Nephron progenitor cell (in vitro differentiated cells): Measurements from ENCODE around the gene SETD7.

Experiments
- DNase-seq: peaks from one replicate; pipeline ENCODE4 v3.0.0; 2021
- H3K27ac Mint-ChIP-seq: 2 replicates; pipeline ENCODE4 v1.8.0; 2021; ENCODE audit warnings: mild to moderate bottlenecking, moderate library complexity, mixed read lengths
- H3K27me3 Mint-ChIP-seq: 2 replicates; pipeline ENCODE4 v1.8.0; 2021; ENCODE audit warnings: mild to moderate bottlenecking, low read depth, mixed read lengths; ENCODE audit not compliant: poor library complexity
- H3K36me3 Mint-ChIP-seq: 2 replicates; pipeline ENCODE4 v1.8.0; 2021; ENCODE audit warnings: low read depth, mixed read lengths
- H3K4me1 Mint-ChIP-seq: 2 replicates; pipeline ENCODE4 v1.8.0; 2021; ENCODE audit warnings: mixed read lengths
- H3K4me3 Mint-ChIP-seq: 2 replicates; pipeline ENCODE4 v1.8.0; 2021; ENCODE audit warnings: mild to moderate bottlenecking, moderate library complexity, mixed read lengths
- H3K9me3 Mint-ChIP-seq: 2 replicates; pipeline ENCODE4 v1.8.0; 2021; ENCODE audit warnings: mild to moderate bottlenecking, moderate library complexity, mixed read lengths
- TF ChIP-seq, protein P1 (sequence below): fragments of 200-600 bp; sonication (generic); IDR thresholded peaks from 2 replicates; pipeline ENCODE4 v1.5.0; 2021; ENCODE audit warnings: antibody characterized with exemption

SETD7 gene

DNA sequence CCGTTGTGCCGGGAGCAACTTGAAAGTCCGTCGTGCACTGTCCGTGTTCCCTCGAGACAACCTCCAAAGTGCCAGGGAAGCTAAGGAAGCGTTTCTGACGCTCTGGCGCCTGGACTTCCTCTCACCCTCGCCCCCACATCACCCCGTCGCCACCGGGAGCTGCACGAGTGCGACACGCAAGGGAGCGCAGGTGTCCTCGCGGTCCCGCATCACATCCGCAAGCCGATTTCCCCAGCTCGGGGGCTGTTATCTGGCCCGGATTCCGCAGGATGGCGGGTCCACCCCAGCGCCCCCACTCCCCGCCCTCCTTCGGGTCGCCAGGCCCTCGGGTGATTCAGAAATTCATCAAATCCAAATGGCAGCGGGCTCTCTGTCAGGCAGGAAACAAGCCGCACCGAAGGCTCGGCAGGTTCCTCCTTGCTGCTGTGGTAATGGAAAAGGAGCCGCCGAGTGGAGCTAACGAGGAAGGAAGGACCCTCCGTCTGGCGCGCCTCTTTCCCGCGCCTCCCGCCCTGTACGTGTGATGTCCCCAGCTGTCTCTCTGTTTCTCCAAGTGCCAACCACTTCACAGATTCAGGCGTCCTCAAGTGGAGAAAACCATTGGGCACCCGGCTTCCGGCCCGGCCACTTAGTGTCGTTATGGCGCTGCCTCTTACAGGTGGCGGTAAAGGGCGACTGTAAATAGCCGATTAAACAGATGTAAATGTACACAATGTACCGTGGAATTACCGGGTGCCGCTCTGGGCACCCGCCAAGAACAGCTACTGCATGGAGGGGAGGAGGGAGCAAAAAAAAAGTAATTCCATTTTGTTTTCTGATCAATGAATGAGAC is 921 bp upstream of the SETD7 start:
- H3K4me1 Mint-ChIP-seq = peaks cover 81% of the 10 kb centered on the region

DNA sequence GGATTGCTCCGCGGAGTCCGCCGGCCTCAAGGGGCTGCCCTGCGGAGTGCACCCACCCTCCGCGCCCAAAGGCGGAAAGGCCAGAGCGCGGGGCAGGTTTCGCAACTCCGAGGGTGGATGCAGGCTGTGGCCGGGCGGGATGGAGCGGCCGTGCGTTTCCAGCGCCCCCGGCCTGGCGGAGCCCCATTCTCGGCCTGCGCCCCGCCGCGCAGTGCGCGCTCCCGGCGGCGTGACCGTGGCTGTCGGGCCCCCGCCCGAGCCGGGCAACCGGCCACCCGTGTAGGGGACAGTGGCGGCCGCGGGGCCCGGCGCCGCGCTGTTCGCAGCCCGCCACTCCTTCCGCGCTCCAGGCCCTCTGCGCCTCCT is 331 bp downstream of the SETD7 start:
- no peak for DNase-seq
- peak overlapping the region; percentile 84 for H3K27ac Mint-ChIP-seq
- TF ChIP-seq, protein P1, sequence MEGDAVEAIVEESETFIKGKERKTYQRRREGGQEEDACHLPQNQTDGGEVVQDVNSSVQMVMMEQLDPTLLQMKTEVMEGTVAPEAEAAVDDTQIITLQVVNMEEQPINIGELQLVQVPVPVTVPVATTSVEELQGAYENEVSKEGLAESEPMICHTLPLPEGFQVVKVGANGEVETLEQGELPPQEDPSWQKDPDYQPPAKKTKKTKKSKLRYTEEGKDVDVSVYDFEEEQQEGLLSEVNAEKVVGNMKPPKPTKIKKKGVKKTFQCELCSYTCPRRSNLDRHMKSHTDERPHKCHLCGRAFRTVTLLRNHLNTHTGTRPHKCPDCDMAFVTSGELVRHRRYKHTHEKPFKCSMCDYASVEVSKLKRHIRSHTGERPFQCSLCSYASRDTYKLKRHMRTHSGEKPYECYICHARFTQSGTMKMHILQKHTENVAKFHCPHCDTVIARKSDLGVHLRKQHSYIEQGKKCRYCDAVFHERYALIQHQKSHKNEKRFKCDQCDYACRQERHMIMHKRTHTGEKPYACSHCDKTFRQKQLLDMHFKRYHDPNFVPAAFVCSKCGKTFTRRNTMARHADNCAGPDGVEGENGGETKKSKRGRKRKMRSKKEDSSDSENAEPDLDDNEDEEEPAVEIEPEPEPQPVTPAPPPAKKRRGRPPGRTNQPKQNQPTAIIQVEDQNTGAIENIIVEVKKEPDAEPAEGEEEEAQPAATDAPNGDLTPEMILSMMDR = no peak
- H3K27me3 Mint-ChIP-seq = peaks cover 16% of the 10 kb centered on the region
- no peaks in the 10 kb centered on the region for H3K36me3 Mint-ChIP-seq
- H3K4me3 Mint-ChIP-seq = peak overlapping the region; percentile 97
- H3K4me1 Mint-ChIP-seq = peaks cover 80% of the 10 kb centered on the region
- H3K9me3 Mint-ChIP-seq = no peaks in the 10 kb centered on the region

More for the DNA sequence above, 921 bp upstream of the SETD7 start:
- H3K27me3 Mint-ChIP-seq = peaks cover 21% of the 10 kb centered on the region
- peak; percentile 58 for DNase-seq
- TF ChIP-seq, protein P1 = no peak
- H3K27ac Mint-ChIP-seq = peak overlapping the region; percentile 23
- no peaks in the 10 kb centered on the region for H3K36me3 Mint-ChIP-seq
- H3K9me3 Mint-ChIP-seq = no peaks in the 10 kb centered on the region
- peak overlapping the region; percentile 97 for H3K4me3 Mint-ChIP-seq

DNA sequence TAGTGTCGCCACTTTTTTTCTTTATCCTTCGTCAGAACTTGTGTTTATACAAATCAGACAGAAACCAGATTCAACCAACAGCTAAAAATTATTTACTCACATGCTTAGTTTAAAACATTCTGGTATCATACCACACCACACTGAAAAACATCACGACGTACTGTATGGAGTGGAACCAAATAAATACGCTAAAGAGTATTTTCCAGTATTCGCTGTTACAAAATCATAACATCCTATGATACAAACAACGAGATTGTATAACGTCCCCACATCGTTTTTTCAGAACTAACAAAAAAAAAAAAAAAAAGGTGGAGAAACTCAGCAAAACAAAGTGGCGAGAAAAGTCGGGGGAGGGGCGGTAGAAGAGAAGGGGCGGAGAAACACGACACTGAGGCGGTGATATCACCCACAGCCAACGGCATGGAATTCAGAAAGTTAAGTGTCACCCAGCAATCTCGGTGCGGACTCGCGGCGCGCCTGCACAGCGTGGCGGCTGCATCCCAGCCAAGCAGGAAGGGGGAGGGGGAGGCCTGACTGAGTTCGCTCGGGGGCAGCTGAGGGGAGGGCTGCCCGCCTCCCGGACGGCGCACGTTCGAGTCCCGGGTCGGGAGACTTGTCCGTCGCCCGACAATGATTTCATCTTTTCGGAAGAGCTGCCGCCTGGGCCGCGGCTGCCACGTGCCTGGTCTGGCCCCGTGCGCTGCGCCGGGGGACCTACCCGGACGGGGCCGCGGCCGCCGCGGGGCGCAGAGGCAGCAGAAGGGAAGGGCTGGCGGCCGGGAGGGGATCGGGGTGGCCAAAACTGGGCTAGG is 920 bp downstream of the SETD7 start:
- peaks cover 80% of the 10 kb centered on the region for H3K4me1 Mint-ChIP-seq
- DNase-seq = peak; percentile 84
- peaks cover 16% of the 10 kb centered on the region for H3K27me3 Mint-ChIP-seq
- peak overlapping the region; percentile 88 for H3K4me3 Mint-ChIP-seq
- no peaks in the 10 kb centered on the region for H3K9me3 Mint-ChIP-seq
- H3K27ac Mint-ChIP-seq = peak overlapping the region; percentile 98
- no peaks in the 10 kb centered on the region for H3K36me3 Mint-ChIP-seq
- TF ChIP-seq, protein P1 = no peak

DNA sequence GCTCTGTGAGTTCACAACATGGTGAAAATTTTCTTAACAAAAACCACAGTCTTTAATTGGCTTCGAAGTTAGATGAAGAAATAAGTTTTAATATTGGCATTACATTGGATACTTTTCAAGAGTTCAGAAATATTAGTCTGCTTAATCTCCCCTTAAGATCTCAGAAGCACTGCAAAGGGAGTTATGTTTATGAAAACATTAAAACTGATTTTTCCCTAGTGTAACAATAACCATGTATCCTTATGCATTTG is 1.5 kb downstream of the SETD7 start:
- H3K27me3 Mint-ChIP-seq = peaks cover 16% of the 10 kb centered on the region
- peak overlapping the region; percentile 98 for H3K27ac Mint-ChIP-seq
- DNase-seq = no peak
- no peaks in the 10 kb centered on the region for H3K9me3 Mint-ChIP-seq
- H3K36me3 Mint-ChIP-seq = no peaks in the 10 kb centered on the region
- peak overlapping the region; percentile 88 for H3K4me3 Mint-ChIP-seq
- peaks cover 79% of the 10 kb centered on the region for H3K4me1 Mint-ChIP-seq
- TF ChIP-seq, protein P1 = no peak

DNA sequence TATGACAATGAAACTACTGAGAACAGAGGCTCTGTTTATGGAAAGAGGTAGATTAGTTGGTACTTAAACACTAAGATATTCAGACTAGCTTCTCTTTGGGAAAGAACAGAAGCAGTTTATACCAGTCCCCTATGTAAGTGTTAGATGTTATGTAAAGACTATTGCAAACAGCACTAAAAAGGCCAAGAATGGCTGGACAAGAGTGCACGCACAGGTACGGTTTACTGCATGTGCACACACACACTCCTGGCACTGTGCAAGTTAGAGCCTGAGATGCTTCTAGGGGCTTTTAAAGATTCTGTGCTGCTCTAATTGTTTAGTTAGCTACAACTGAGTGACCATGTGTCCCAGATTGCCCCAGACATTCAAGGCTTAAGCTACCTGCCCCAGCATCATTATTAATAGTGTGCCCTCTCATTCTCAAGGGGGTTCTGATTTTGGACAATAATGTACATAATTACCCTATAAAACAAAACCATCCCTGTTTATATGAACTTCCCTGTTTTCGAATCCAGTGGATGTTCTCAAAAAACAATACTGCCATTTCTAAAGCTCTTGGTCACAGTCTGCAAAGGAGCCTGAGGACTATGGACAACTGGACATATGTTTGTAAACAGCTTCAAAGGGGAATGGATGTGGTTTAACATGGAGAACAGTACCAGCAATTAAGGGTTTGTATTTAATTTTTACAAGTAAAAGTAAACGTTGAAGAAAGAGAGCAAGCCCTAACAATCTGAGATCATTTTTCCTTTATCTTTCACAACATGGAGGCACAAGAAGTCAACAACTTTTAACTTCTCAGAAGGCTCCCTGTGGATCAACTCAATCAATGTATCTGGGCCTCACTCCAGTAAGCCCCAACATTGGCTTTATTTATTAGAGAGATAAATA is 2.0 kb downstream of the SETD7 start:
- Mint-ChIP-seq H3K9me3 (no peaks in the 10 kb centered on the region), H3K4me3 (peak overlapping the region; percentile 88), H3K36me3 (no peaks in the 10 kb centered on the region), H3K4me1 (peaks cover 77% of the 10 kb centered on the region), H3K27ac (peak overlapping the region; percentile 36), H3K27me3 (peaks cover 16% of the 10 kb centered on the region)
- TF ChIP-seq, protein P1 = no peak
- DNase-seq = no peak
